ENCODE data around the gene PRAC2. TPM values are rescaled to one million over a fixed set of nuclear protein-coding genes. Genes with fewer than 3 reads are reported as not detected.

The PRAC2 gene
- total RNA-seq, 2 donors from 2014 or later, result not detected

GRCh38 chr17:48767263-48767774, 44.3 kb downstream of the PRAC2 start:
- no peak overlapping the region for H3K27ac ChIP-seq (ENCODE audit: low read depth, low read length)
- WGBS, 2 experiments (ENCODE audit: insufficient coverage in 1 of 2, insufficient read length in 1 of 2), result 81 to 97% methylated on average over 4 of the region's 4 CpGs
- DNase-seq, result peak; percentile 61
- Mint-ChIP-seq H3K4me1 (peaks cover 4% of the 10 kb centered on the region), H3K4me3 (no peak overlapping the region), H3K9me3 (no peaks in the 10 kb centered on the region), H3K27me3 (ENCODE audit: insufficient read depth) (peaks cover 92% of the 10 kb centered on the region), H3K36me3 (ENCODE audit: low read depth) (no peaks in the 10 kb centered on the region), H3K27ac (no peak overlapping the region)
- H3K4me3 ChIP-seq (ENCODE audit: low read length), result no peak overlapping the region
- TF ChIP-seq CTCF (conservative IDR thresholded peaks at IDR 0.05), result peak; percentile 47
- H3K4me1 ChIP-seq (ENCODE audit: control insufficient read depth, insufficient read depth, low read length), result no peaks in the 10 kb centered on the region
- no peak overlapping the region for H3K9ac ChIP-seq (ENCODE audit: extremely low read depth, low read length, poor library complexity, severe bottlenecking)
- H3K9me3 ChIP-seq (ENCODE audit: control insufficient read depth, low read length), result no peaks in the 10 kb centered on the region
- peaks cover 90% of the 10 kb centered on the region for H3K27me3 ChIP-seq (ENCODE audit: control insufficient read depth, insufficient read depth, low read length, poor library complexity, severe bottlenecking)
- no peaks in the 10 kb centered on the region for H3K36me3 ChIP-seq (ENCODE audit: control insufficient read depth, insufficient read depth, low read length)

- peak; percentile 30 for DNase-seq
- Histone ChIP-seq H3K4me3 (ENCODE audit: low read length) (no peak overlapping the region), H3K36me3 (ENCODE audit: control insufficient read depth, insufficient read depth, low read length) (no peaks in the 10 kb centered on the region), H3K27ac (ENCODE audit: low read depth, low read length) (no peak overlapping the region), H3K27me3 (ENCODE audit: control insufficient read depth, insufficient read depth, low read length, poor library complexity, severe bottlenecking) (peaks cover 78% of the 10 kb centered on the region), H3K9ac (ENCODE audit: extremely low read depth, low read length, poor library complexity, severe bottlenecking) (no peak overlapping the region), H3K9me3 (ENCODE audit: control insufficient read depth, low read length) (no peaks in the 10 kb centered on the region), H3K4me1 (ENCODE audit: control insufficient read depth, insufficient read depth, low read length) (no peaks in the 10 kb centered on the region)
- peaks cover 82% of the 10 kb centered on the region for H3K27me3 Mint-ChIP-seq (ENCODE audit: insufficient read depth)
- no peak overlapping the region for H3K4me3 Mint-ChIP-seq
- H3K36me3 Mint-ChIP-seq (ENCODE audit: low read depth), result no peaks in the 10 kb centered on the region
- H3K9me3 Mint-ChIP-seq, result no peaks in the 10 kb centered on the region
- H3K27ac Mint-ChIP-seq, result no peak overlapping the region
- H3K4me1 Mint-ChIP-seq, result peaks cover 4% of the 10 kb centered on the region
- 85 to 87% methylated on average over 5 of the region's 5 CpGs for WGBS, 2 experiments (ENCODE audit: insufficient coverage in 1 of 2, insufficient read length in 1 of 2)
- TF ChIP-seq CTCF (conservative IDR thresholded peaks at IDR 0.05), result no peak
Measured at GRCh38 chr17:48769009-48769675, 46.2 kb downstream of the PRAC2 start.

- H3K36me3 Mint-ChIP-seq (ENCODE audit: low read depth), result no peaks in the 10 kb centered on the region
- WGBS, 2 experiments (ENCODE audit: insufficient coverage in 1 of 2, insufficient read length in 1 of 2), result 84 to 93% methylated on average over 3 of the region's 3 CpGs
- peaks cover 79% of the 10 kb centered on the region for H3K27me3 Mint-ChIP-seq (ENCODE audit: insufficient read depth)
Measured at GRCh38 chr17:48770954-48771353, 48.0 kb downstream of the PRAC2 start.

More at GRCh38 chr17:48770954-48771353, 48.0 kb downstream of the PRAC2 start:
- Histone ChIP-seq H3K4me1 (ENCODE audit: control insufficient read depth, insufficient read depth, low read length) (no peaks in the 10 kb centered on the region), H3K9me3 (ENCODE audit: control insufficient read depth, low read length) (no peaks in the 10 kb centered on the region), H3K27ac (ENCODE audit: low read depth, low read length) (no peak overlapping the region), H3K27me3 (ENCODE audit: control insufficient read depth, insufficient read depth, low read length, poor library complexity, severe bottlenecking) (peaks cover 60% of the 10 kb centered on the region), H3K9ac (ENCODE audit: extremely low read depth, low read length, poor library complexity, severe bottlenecking) (no peak overlapping the region), H3K36me3 (ENCODE audit: control insufficient read depth, insufficient read depth, low read length) (no peaks in the 10 kb centered on the region), H3K4me3 (ENCODE audit: low read length) (no peak overlapping the region)
- Mint-ChIP-seq H3K4me1 (peaks cover 4% of the 10 kb centered on the region), H3K9me3 (peaks cover 2% of the 10 kb centered on the region), H3K4me3 (no peak overlapping the region), H3K27ac (no peak overlapping the region)
- no peak for TF ChIP-seq CTCF (conservative IDR thresholded peaks at IDR 0.05)
- peak; percentile 30 for DNase-seq
